Stimulated activated naive CD8-positive, alpha-beta T cell treated with anti-CD3 and anti-CD28 coated beads, Interleukin-15, amount 100 ng/mL, for 72 hours (primary cell): ENCODE measurements around the gene GOSR2.
A peak's percentile ranks its signal among the peaks of the same experiment; 100 is the strongest.
"Not testable (repeated sequence)": the region's sequence is repeated elsewhere in the genome, so short reads cannot be mapped to it uniquely, and the experiment has no call there.

Experiments used
- ATAC-seq: fragments of 150-1000 bp; cut with Tn5 transposase; 2 replicates; pipeline ENCODE4 v1.10.0; 2021; ENCODE audit warnings: mild to moderate bottlenecking, moderate library complexity
- DNase-seq, 2 donors: peaks; one replicate each; pipeline ENCODE4 v3.0.0; 2021 to 2022
- H3K27ac Mint-ChIP-seq, 2 donors: one replicate each; pipeline ENCODE4 v1.8.0; 2022; ENCODE audit warnings: mild to moderate bottlenecking in 2 of 2, mixed read lengths in 2 of 2, moderate library complexity in 2 of 2
- H3K27me3 Mint-ChIP-seq: one replicate; pipeline ENCODE4 v1.8.0; 2022; ENCODE audit warnings: mixed read lengths
- H3K4me1 Mint-ChIP-seq: one replicate; pipeline ENCODE4 v1.8.0; 2022; ENCODE audit warnings: mild to moderate bottlenecking, mixed read lengths
- H3K4me3 Mint-ChIP-seq, 2 donors: one replicate each; pipeline ENCODE4 v1.8.0; 2022; ENCODE audit warnings: mild to moderate bottlenecking in 2 of 2, mixed read lengths in 2 of 2, moderate library complexity in 1 of 2
- H3K9me3 Mint-ChIP-seq, 2 donors: one replicate each; pipeline ENCODE4 v1.8.0; 2022; ENCODE audit warnings: mixed read lengths in 2 of 2

The GOSR2 gene

GRCh38 chr17:46910179-46910927, 12.6 kb upstream of the GOSR2 start:
- Mint-ChIP-seq H3K9me3 (no peaks in the 10 kb centered on the region), H3K27ac (no peak overlapping the region)
- no peak for ATAC-seq

DNA sequence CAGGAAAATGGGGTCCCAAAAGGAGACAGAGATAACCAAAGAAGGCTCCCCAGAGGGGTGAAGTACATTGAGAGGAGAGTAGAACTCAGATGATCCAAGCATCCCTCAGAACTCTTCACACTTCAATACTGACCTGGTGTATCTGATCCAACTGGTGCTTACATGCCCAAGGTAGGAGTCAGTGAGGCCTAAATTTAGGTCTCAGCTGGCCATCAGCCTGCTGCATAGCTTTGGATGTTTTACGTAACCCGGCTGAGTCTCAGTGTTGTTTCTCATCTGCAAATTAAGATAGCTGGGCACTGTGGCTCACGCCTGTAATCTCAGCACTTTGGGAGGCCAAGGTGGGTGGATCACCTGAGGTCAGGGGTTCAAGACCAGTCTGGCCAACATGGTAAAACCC, 11.6 kb upstream of the GOSR2 start:
- Mint-ChIP-seq H3K4me3 (no peak overlapping the region), H3K9me3 (no peaks in the 10 kb centered on the region), H3K27ac (peak overlapping the region in 1 of 2 donors; percentile 70), H3K27me3 (peaks cover 12% of the 10 kb centered on the region), H3K4me1 (no peaks in the 10 kb centered on the region)
- ATAC-seq (no peak), DNase-seq (no peak)

More at GRCh38 chr17:46910179-46910927, 12.6 kb upstream of the GOSR2 start:
- H3K4me1 Mint-ChIP-seq: peaks cover 8% of the 10 kb centered on the region
- DNase-seq: no peak
- H3K4me3 Mint-ChIP-seq: no peak overlapping the region
- H3K27me3 Mint-ChIP-seq: peaks cover 18% of the 10 kb centered on the region

- Mint-ChIP-seq H3K4me3 (no peak overlapping the region), H3K4me1 (no peaks in the 10 kb centered on the region), H3K27ac (no peak overlapping the region), H3K9me3 (no peaks in the 10 kb centered on the region), H3K27me3 (peaks cover 1% of the 10 kb centered on the region)
- ATAC-seq: no peak
- DNase-seq: no peak
These were observed 7.4 kb upstream of the GOSR2 start for GRCh38 chr17:46915596-46915995.

DNA sequence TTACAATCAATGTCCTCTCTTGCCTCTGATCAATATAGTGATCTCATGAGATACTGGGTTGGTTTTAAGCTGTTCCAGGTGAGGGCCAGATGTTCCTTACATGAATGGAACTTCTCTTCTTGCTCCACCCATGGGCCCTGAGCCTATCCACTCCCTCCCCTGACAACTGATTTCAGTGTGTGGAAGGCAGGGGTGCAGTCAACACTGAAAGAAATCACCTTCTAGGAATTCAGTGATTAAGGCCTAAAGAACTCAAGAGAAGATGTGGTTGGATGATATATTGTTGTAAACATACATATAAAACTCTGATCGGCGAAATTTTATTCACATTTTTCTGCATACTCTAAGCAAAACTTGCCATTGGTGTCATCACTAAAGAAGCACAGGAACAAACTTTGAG, 6.7 kb upstream of the GOSR2 start:
- no peak for ATAC-seq

GRCh38 chr17:46916623-46917022, 6.3 kb upstream of the GOSR2 start:
- DNase-seq (no peak), ATAC-seq (no peak)
- no peak overlapping the region for H3K4me3 Mint-ChIP-seq
- H3K4me1 Mint-ChIP-seq: no peaks in the 10 kb centered on the region
- no peaks in the 10 kb centered on the region for H3K9me3 Mint-ChIP-seq
- no peaks in the 10 kb centered on the region for H3K27me3 Mint-ChIP-seq
- H3K27ac Mint-ChIP-seq: no peak overlapping the region

More for the DNA sequence above, 6.7 kb upstream of the GOSR2 start:
- Mint-ChIP-seq H3K27ac (no peak overlapping the region), H3K27me3 (no peaks in the 10 kb centered on the region), H3K4me3 (no peak overlapping the region), H3K9me3 (no peaks in the 10 kb centered on the region), H3K4me1 (no peaks in the 10 kb centered on the region)
- DNase-seq: no peak

GRCh38 chr17:46917041-46917440, 5.9 kb upstream of the GOSR2 start:
- ATAC-seq (no peak), DNase-seq (no peak)
- no peak overlapping the region for H3K27ac Mint-ChIP-seq
- no peaks in the 10 kb centered on the region for H3K9me3 Mint-ChIP-seq
- no peaks in the 10 kb centered on the region for H3K27me3 Mint-ChIP-seq
- H3K4me3 Mint-ChIP-seq: no peak overlapping the region
- no peaks in the 10 kb centered on the region for H3K4me1 Mint-ChIP-seq

DNA sequence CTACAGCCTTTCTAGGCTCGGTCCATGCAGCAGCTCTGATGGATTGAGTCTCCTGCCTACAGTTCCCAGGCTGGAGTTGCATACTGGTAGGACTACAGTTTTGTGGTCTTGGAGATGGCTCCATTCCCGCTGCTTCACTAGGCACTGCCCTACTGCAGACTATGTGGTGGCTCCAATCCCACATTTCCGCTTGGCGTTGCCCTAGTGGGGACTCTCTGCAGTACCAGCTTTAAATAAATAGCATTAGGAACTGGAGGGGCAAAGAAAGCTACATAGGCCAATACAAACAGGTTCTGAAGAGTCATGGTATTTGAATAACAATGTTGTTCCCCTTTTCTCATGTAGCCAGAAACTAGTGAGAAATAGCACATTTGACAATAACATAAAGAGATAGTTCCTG, 5.4 kb upstream of the GOSR2 start:
- no peaks in the 10 kb centered on the region for H3K4me1 Mint-ChIP-seq
- DNase-seq (no peak), ATAC-seq (no peak)
- H3K27ac Mint-ChIP-seq: no peak overlapping the region
- no peaks in the 10 kb centered on the region for H3K9me3 Mint-ChIP-seq
- H3K4me3 Mint-ChIP-seq: no peak overlapping the region
- no peaks in the 10 kb centered on the region for H3K27me3 Mint-ChIP-seq

GRCh38 chr17:46921962-46922361, 998 bp upstream of the GOSR2 start:
- Mint-ChIP-seq H3K4me3 (peak overlapping the region; percentile 44 to 84), H3K4me1 (peaks cover 30% of the 10 kb centered on the region)
- H3K27me3 Mint-ChIP-seq, H3K27ac Mint-ChIP-seq, H3K9me3 Mint-ChIP-seq, DNase-seq, ATAC-seq: not testable (repeated sequence)

DNA sequence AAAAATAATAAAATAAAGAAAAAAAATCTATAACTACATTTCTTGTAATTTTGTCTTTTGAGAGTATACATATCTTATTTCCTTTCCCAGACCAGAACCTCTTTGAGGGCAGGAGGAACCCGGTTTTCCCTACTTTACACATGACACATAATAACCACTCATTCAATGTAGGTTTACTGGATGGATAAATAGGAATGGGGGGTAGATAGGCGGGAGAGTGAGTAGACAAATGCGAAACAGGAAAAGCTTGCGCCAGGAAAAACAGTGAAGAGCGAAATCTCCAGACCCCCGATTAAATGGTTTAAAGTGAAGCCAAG, 515 bp upstream of the GOSR2 start:
- H3K4me3 Mint-ChIP-seq: peak overlapping the region; percentile 84 to 95
- ATAC-seq (no peak), DNase-seq (no peak)
- peaks cover 35% of the 10 kb centered on the region for H3K4me1 Mint-ChIP-seq
- H3K27me3 Mint-ChIP-seq: no peaks in the 10 kb centered on the region
- H3K9me3 Mint-ChIP-seq: no peaks in the 10 kb centered on the region
- peak overlapping the region; percentile 100 for H3K27ac Mint-ChIP-seq

DNA sequence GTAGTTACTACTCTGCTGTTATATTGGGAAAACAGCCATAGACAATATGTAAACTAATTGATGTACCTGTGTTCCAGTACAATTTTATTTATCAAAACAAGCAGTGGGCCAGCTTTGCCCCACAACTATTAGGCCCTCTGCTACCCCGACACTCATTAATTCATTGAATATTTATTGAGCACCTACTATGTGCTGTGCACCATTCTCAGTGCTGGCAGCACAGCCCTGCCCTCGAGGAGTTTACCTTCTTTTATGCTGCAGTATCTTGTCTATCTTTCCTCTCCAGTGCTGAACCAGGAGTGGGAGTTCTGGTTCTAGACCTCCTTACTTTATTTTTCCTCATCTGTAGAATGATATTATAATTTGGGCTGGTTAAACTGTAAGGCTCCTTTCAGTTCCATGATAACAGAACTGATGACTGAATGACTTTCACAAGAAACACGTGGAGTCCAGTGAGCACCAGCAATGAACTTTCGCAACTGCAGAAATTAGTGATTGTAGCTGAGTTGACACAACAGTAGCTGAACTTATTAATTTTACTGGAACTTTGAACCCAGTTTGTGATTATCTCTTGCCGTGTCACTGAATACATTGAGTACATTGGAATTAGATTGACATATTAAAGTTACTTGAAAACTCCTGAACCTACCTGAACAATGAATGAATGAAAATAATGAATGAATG, 2.4 kb downstream of the GOSR2 start:
- no peak overlapping the region for H3K4me3 Mint-ChIP-seq
- H3K27me3 Mint-ChIP-seq: no peaks in the 10 kb centered on the region
- no peaks in the 10 kb centered on the region for H3K9me3 Mint-ChIP-seq
- H3K27ac Mint-ChIP-seq: peak overlapping the region in 1 of 2 donors; percentile 37
- no peak for ATAC-seq
- no peak for DNase-seq
- H3K4me1 Mint-ChIP-seq: peaks cover 49% of the 10 kb centered on the region

- ATAC-seq: no peak
- no peak for DNase-seq
- Mint-ChIP-seq H3K9me3 (no peaks in the 10 kb centered on the region), H3K27me3 (no peaks in the 10 kb centered on the region), H3K4me1 (peaks cover 49% of the 10 kb centered on the region), H3K27ac (peak overlapping the region; percentile 8 to 95), H3K4me3 (no peak overlapping the region)
These were observed 5.7 kb downstream of the GOSR2 start for GRCh38 chr17:46928467-46929261.

DNA sequence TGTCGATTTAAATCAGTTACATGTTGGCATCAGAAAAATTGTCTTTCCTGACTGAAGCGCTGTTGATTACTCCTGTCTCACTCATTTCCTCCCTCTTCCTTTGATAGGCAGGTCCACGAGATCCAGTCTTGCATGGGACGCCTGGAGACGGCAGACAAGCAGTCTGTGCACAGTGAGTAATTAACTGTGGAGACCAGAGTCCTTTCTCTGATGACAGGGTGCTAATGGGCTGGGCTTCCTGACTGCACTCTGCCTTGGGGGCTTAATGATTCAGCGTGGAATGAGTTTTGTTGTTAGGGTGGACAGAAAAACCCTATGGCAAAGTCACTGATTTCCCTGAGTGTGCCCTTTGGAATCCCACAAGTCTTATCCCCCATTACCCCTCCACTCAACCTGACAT, 6.5 kb downstream of the GOSR2 start:
- Mint-ChIP-seq H3K27me3 (no peaks in the 10 kb centered on the region), H3K4me1 (peaks cover 43% of the 10 kb centered on the region), H3K27ac (no peak overlapping the region)

GRCh38 chr17:46930051-46930450, 7.1 kb downstream of the GOSR2 start:
- DNase-seq (no peak), ATAC-seq (no peak)
- Mint-ChIP-seq H3K4me3 (no peak overlapping the region), H3K9me3 (no peaks in the 10 kb centered on the region), H3K27me3 (no peaks in the 10 kb centered on the region), H3K4me1 (peaks cover 37% of the 10 kb centered on the region), H3K27ac (no peak overlapping the region)

More for the DNA sequence above, 6.5 kb downstream of the GOSR2 start:
- no peaks in the 10 kb centered on the region for H3K9me3 Mint-ChIP-seq
- no peak overlapping the region for H3K4me3 Mint-ChIP-seq
- no peak for DNase-seq
- no peak for ATAC-seq

DNA sequence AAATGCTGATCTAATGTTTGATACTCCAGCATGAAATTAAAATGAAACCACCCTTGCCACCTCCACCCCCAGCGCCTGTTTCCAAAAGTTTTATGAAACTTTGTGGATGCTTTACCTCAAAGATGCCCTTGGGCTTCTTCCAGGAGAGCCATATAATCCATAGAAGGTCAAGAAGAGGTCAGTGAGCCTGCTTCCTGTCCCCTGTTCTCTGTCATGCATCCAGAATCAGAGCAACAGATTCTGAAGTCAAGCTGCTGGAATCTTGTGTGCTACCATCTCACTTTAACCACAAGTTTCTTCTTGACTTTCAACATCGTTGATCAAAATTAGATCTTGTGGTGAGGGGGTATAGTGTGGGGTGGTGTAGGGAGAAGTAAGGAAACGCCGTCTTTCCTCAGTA, 8.6 kb downstream of the GOSR2 start:
- Mint-ChIP-seq H3K4me1 (peaks cover 23% of the 10 kb centered on the region), H3K27ac (peak overlapping the region in 1 of 2 donors; percentile 27), H3K27me3 (no peaks in the 10 kb centered on the region), H3K9me3 (no peaks in the 10 kb centered on the region), H3K4me3 (no peak overlapping the region)
- DNase-seq: no peak
- ATAC-seq: no peak

DNA sequence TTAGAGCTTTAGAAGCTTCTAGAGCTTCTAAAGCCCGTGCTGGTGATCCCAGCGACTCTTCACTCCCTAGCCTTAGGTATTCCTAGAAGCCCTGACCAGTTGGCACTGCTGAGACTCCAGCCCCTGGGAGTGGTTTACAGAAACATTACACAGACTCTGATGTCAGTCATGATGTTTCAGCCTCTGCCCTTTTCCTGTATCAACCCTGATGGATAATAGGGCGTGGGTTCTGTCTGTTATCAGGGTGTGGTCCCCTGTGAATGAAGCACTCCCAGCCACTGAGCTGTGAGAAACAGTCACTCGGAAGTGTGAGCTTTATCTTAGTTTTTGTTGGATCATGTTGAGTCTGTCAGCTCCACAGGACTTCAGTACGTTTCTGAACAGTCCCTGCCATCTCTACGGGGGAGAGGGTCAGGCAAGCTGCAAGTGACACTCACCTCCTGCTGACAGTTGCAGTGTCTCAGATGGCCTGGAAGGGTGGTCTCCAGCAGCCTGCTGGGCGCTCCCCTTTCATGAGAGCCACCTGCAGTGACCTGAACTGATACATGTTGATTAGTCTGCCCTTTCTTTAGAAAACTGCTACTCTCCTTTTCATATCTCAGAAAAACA, 12.8 kb downstream of the GOSR2 start:
- DNase-seq: no peak

More for the DNA sequence above, 12.8 kb downstream of the GOSR2 start:
- Mint-ChIP-seq H3K9me3 (no peaks in the 10 kb centered on the region), H3K27ac (peak overlapping the region; percentile 10 to 44), H3K4me1 (no peaks in the 10 kb centered on the region), H3K4me3 (no peak overlapping the region), H3K27me3 (no peaks in the 10 kb centered on the region)
- no peak for ATAC-seq
